Measurements from ENCODE around the gene PRMT7.

Gene PRMT7

DNA sequence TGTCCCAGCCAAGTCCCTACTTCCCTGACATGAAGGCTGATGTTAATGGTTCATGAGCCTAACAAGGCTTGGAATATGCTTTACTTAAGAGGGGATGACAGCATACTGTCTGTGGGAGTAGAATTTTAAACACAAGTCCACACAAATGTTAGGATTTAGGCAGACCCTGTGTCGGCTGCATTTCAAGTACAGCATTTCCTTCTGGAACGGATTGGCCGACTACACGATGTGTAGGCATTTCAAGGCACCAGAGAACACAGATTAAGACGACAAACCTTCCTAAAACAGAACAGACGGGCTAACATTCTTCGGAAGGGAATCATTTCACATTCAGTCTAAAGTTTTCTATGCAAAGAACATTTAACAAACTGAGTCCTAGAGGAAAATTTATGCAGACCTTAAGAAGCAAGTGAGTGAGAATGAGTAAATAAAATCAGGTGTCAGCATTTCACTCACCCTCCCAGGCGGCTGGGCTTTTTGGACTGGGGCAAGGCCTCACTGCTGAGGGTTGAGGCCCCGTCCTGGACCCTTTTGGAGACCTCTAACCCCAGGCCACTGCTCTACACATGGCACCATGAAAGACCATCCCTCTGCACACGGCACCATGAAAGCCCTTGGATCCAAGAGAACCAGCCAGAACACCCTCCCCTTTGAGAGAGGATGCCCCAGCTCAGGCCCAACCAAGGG, 70.0 kb downstream of the PRMT7 start:
- DNase-seq (ENCODE audit: low read depth, low spot score): no peak
- in situ Hi-C loops (cut with HindIII; ENCODE audit: low sequenced_read_pairs): no loop called here
- TF ChIP-seq, protein P1, sequence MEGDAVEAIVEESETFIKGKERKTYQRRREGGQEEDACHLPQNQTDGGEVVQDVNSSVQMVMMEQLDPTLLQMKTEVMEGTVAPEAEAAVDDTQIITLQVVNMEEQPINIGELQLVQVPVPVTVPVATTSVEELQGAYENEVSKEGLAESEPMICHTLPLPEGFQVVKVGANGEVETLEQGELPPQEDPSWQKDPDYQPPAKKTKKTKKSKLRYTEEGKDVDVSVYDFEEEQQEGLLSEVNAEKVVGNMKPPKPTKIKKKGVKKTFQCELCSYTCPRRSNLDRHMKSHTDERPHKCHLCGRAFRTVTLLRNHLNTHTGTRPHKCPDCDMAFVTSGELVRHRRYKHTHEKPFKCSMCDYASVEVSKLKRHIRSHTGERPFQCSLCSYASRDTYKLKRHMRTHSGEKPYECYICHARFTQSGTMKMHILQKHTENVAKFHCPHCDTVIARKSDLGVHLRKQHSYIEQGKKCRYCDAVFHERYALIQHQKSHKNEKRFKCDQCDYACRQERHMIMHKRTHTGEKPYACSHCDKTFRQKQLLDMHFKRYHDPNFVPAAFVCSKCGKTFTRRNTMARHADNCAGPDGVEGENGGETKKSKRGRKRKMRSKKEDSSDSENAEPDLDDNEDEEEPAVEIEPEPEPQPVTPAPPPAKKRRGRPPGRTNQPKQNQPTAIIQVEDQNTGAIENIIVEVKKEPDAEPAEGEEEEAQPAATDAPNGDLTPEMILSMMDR (IDR thresholded peaks at IDR 0.05; ENCODE audit: low read depth, low read length): no peak
- no peak overlapping the region for H3K4me3 ChIP-seq (ENCODE audit: low read depth, low read length)

- in situ Hi-C loops (cut with HindIII; ENCODE audit: low sequenced_read_pairs): no loop called here
- DNase-seq (ENCODE audit: low read depth, low spot score): no peak
- TF ChIP-seq, protein P1 (IDR thresholded peaks at IDR 0.05; ENCODE audit: low read depth, low read length): no peak
- H3K4me3 ChIP-seq (ENCODE audit: low read depth, low read length): no peak overlapping the region
These were observed 70.5 kb downstream of the PRMT7 start for GRCh38 chr16:68381363-68381724.

GRCh38 chr16:68382296-68382718, 71.5 kb downstream of the PRMT7 start:
- no peak overlapping the region for H3K4me3 ChIP-seq (ENCODE audit: low read depth, low read length)
- TF ChIP-seq, protein P1 (IDR thresholded peaks at IDR 0.05; ENCODE audit: low read depth, low read length): peak; percentile 29
- in situ Hi-C loops (cut with HindIII; ENCODE audit: low sequenced_read_pairs): no loop called here
- no peak for DNase-seq (ENCODE audit: low read depth, low spot score)

GRCh38 chr16:68383858-68384257, 73.0 kb downstream of the PRMT7 start:
- in situ Hi-C loops (cut with HindIII; ENCODE audit: low sequenced_read_pairs): no loop called here
- TF ChIP-seq, protein P1 (IDR thresholded peaks at IDR 0.05; ENCODE audit: low read depth, low read length): no peak
- H3K4me3 ChIP-seq (ENCODE audit: low read depth, low read length): no peak overlapping the region
- no peak for DNase-seq (ENCODE audit: low read depth, low spot score)

- TF ChIP-seq, protein P1 (IDR thresholded peaks at IDR 0.05; ENCODE audit: low read depth, low read length): no peak
- in situ Hi-C loops (cut with HindIII; ENCODE audit: low sequenced_read_pairs): no loop called here
- no peak overlapping the region for H3K4me3 ChIP-seq (ENCODE audit: low read depth, low read length)
- no peak for DNase-seq (ENCODE audit: low read depth, low spot score)
These were observed 73.7 kb downstream of the PRMT7 start for GRCh38 chr16:68384288-68385161.

GRCh38 chr16:68385371-68385770, 74.6 kb downstream of the PRMT7 start:
- in situ Hi-C loops (cut with HindIII; ENCODE audit: low sequenced_read_pairs): no loop called here
- no peak overlapping the region for H3K4me3 ChIP-seq (ENCODE audit: low read depth, low read length)
- TF ChIP-seq, protein P1 (IDR thresholded peaks at IDR 0.05; ENCODE audit: low read depth, low read length): no peak
- no peak for DNase-seq (ENCODE audit: low read depth, low spot score)
